Measurements from ENCODE around the gene LARGE1.

LARGE1 gene

DNA sequence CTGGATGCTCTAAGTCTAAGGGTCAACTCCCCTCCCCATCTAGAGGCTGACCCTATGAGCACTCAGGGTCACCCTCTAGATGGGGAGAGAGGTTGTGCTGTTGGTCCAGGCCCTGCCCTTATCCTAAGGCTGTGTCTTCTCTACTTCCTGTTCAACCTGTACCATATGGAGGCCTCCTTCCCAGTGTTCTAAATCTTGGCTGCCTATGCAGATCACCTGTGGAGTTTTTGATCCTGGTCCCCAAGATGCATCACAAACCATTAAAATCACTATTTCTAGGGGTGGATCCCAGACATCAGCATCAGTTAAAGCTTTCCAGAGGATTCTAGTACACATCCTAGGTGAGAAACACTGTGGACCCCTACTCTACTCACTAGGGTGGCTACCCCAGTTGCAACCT lies 26.2 kb downstream of the LARGE1 start:
- TF ChIP-seq, protein P1, sequence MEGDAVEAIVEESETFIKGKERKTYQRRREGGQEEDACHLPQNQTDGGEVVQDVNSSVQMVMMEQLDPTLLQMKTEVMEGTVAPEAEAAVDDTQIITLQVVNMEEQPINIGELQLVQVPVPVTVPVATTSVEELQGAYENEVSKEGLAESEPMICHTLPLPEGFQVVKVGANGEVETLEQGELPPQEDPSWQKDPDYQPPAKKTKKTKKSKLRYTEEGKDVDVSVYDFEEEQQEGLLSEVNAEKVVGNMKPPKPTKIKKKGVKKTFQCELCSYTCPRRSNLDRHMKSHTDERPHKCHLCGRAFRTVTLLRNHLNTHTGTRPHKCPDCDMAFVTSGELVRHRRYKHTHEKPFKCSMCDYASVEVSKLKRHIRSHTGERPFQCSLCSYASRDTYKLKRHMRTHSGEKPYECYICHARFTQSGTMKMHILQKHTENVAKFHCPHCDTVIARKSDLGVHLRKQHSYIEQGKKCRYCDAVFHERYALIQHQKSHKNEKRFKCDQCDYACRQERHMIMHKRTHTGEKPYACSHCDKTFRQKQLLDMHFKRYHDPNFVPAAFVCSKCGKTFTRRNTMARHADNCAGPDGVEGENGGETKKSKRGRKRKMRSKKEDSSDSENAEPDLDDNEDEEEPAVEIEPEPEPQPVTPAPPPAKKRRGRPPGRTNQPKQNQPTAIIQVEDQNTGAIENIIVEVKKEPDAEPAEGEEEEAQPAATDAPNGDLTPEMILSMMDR (IDR thresholded peaks at IDR 0.05) = no peak

DNA sequence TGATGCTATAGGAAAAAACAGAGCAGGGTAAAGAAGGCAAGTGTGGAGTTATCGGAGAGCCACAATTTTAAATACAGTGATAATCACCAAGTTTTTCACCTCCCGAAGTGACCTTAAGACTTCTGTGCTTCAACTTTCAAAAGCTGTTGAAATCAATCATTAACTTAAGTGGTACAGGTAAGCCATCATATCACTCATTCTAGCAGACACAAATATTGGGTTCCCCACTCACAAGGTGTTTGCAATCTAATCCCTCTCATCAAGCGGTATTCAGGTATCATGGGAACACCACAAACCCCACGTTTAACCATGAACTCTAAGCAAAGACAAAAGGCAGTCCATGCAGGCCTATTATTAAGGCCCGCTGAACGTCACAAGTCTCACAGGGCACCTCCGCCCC lies 26.8 kb downstream of the LARGE1 start:
- TF ChIP-seq, protein P1 (IDR thresholded peaks at IDR 0.05) = no peak

DNA sequence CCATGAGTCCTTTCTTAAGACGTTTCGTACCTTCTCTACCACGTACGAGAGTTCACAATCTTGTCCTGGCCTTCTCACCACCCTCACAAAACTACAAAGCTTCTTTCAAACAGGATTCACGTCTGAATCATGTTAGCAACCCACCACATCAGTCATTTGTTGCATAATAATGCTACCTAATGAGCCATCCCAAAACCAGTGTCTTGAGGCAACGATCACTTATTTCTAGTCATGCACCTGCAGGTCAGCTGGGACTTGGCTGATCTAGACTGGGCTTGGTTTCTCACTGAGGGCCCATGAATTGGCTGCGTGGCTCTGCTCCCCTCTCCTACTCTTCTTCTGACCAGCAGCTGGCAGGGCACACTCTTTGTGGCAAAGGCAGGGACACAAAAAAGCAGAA lies 28.3 kb downstream of the LARGE1 start:
- TF ChIP-seq, protein P1 (IDR thresholded peaks at IDR 0.05) = no peak

DNA sequence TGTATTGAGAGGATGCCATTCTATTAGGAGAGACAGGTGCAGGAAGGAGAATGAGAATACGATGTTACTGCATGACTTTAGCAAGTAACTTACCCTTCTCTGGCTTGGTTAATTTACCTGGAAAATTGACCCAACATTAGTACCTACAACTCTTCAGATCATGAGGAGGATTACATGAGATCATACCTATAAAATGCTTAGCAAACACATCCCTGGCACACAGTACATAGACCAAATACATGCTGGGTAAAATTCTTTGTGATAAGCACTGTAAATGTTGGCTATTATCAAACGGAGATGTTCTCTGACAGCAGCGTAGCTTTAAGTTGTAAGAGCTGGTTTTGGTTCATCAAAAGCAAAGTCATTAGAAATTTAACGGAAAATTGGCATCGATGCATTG lies 28.8 kb downstream of the LARGE1 start:
- TF ChIP-seq, protein P1 (IDR thresholded peaks at IDR 0.05) = no peak

DNA sequence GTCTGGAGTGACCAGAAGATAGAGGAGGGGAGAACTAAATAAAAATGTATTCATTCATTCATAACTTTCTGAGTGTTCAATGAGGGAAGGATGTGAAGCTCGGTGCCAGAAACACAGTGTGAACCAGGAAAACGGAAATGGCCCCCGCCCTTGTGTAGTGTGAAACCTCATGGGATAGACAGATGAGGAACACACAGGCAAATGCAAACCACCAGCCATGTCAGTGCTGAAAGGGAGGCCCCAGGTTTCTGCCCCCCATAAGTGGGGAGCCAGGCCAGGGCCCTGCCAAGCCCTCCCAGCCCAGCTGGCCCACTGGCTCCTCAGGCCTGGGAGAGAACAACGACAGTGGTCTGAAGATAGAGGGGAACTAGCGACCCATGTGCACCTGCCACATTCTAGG lies 30.5 kb downstream of the LARGE1 start:
- TF ChIP-seq, protein P1 (IDR thresholded peaks at IDR 0.05) = no peak

DNA sequence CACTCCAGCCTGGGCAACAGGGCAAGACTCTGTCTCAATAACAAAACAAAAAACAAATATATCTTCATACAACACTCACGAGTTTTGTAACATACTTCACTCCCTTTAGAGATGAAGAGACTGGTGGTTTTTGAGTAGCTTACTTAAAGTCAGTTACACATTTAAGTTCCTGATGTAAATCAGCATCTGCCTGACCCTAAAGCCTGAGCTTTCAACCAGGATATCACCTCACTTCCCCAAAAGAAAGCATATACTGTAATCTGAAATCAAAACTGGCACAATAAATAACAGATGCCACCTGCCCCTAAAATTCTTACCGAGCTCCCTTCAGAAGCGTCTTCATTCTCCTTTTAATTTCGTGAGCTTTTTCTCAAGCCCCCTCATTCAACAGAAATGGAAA lies 31.5 kb downstream of the LARGE1 start:
- TF ChIP-seq, protein P1 (IDR thresholded peaks at IDR 0.05) = no peak

DNA sequence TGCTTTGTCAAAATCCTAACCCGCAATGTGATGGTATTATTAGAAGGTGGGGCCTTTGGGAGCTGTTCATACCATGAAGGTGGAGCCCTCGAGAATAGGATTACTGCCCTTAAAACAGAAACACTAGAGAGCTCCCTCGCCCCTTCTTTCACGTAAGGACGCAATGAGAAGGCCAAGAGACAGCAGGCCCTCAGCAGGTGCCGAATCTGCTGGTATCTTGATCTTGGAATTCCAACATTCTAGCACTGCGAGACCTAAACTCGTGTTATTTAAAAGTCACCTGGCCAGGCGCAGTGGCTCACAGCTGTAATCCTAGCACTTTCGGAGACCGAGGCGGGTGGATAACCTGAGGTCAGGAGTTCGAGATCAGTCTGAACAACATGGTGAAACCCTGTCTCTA lies 33.1 kb downstream of the LARGE1 start:
- TF ChIP-seq, protein P1 (IDR thresholded peaks at IDR 0.05) = no peak

DNA sequence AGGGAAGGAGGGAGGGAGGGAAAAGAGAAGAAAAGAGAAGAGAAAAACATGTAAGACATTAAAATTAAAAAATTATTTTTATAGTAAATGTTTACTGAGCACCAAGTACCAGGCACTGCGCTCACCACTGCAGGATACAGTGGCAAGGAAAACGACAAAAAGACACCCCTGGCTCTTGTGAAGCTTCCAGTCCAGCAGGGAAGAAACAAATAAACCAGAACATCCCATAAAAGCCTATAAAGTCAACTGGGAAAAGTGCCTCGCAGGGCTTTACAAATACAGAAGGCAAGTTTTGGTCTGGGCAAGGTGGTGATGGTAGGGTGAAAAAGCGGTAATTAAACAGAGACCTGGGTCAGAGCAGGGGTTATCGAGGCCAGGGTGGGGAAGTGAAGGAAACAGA lies 33.6 kb downstream of the LARGE1 start:
- TF ChIP-seq, protein P1 (IDR thresholded peaks at IDR 0.05) = no peak
